Measurements from ENCODE around the gene XRCC1. TPM values are rescaled to one million over a fixed set of nuclear protein-coding genes. Genes with fewer than 3 reads are reported as not detected.

Gene XRCC1
- total and polyA plus RNA-seq, 9 of the 15 experiments (the other 6 are each of a cell fraction or from before 2014, with no cell fraction given), result 1.5 to 36.9 (median 24.9) TPM

DNA sequence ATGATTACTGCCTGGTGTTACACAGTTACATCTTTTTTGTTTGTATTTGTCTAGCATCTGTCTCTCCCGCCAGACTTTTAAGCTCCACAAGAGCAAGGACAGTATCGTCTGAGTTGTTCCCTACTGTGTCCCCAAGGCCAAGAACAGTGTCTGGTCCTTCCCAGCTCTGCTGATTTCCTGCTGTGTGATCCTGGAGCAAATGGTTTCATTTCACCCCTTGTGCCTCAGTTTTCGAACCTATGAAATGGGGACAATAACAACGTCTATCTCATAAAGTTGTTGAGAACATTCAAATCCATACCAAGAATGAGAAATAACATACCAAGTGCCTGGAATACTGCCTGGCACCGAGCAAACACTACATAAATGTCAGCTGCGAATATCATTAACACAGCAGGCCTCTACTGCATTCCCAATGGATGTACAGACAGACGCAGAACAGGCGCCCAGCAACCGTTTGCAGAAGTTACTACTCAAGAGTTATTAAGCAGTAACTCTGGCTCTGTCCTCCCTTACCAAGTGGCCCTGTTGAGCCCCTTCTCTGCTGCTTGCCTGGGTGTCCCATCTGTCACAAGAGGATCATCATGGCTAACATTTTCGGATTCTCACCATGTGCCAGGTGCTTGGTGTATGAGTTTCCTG, 11.4 kb downstream of the XRCC1 start (continued):
- TF ChIP-seq, protein P1, sequence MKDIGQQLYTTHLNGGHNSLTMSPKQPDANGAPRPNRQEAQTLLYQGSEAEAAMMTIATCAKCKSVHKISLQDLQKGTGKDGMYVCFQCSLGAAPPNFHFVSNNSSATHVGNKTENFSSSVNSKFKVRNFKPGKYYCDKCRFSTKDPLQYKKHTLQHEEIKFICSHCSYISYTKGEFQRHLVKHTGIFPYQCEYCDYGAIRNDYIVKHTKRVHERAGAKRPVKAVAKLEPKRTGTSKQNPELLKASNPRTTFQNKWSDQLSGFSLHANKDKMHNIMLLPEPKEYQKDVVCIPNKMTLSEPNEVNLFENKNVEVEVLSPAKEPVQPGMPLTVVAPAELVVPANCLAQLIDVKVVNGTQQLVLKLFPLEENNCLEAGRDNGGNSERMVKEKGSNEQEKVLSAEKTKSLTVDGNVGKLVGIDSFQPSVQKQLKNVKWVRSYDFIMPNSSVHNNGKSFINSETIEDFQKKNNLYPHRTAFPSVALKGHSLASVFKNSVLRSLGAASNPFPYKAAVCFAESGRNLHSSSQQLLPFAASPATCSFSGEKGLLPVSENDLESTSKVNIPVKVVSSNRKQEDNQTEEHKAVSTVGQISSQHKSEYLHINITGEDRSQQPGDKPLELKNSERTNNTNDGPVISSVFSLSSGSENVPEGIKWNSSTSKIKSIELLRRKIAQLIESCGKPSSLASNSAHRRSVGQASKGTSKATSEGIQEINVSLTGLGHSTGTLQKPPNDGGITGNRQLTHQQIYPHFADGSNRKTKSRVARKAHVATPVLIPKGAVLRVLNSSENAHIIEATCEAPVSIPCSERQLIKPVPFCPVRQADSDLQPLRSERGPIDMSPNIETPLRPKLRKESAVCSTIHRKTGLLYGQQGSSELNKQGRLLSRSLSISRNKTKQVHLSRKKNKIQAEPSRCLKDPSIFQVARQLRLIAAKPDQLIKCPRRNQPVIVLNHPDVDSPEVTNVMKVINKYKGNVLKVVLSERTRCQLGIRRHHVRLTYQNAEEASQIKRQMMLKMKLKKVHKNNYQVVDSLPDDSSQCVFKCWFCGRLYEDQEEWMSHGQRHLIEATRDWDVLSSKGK (CRISPR knock-in tag; IDR thresholded peaks at IDR 0.05), result no peak
- TF ChIP-seq CBX5 (IDR thresholded peaks at IDR 0.05; ENCODE audit: borderline replicate concordance, low read depth) (no peak), MECOM (CRISPR knock-in tag; IDR thresholded peaks at IDR 0.05) (no peak), ZNF121 (CRISPR knock-in tag; conservative IDR thresholded peaks at IDR 0.05) (no peak), TRIM24 (IDR thresholded peaks at IDR 0.05) (no peak), CHAMP1 (IDR thresholded peaks at IDR 0.05) (no peak), ETV1 (tag; conservative IDR thresholded peaks at IDR 0.05; ENCODE audit: low read depth) (no peak), ZC3H11A (IDR thresholded peaks at IDR 0.05; ENCODE audit: low read depth, low read length) (no peak), RBM17 (IDR thresholded peaks at IDR 0.05; ENCODE audit: borderline replicate concordance, low read depth, low read length) (no peak), RBM15 (IDR thresholded peaks at IDR 0.05; ENCODE audit: insufficient read depth, low read length) (no peak), ZBTB1 (CRISPR knock-in tag; IDR thresholded peaks at IDR 0.05; ENCODE audit: borderline replicate concordance, low read depth) (no peak), MTA3 (IDR thresholded peaks at IDR 0.05; ENCODE audit: borderline replicate concordance) (no peak), HDAC1 (IDR thresholded peaks at IDR 0.05) (no peak), POU5F1 (IDR thresholded peaks at IDR 0.05; ENCODE audit: borderline replicate concordance, low read depth, low read length, partially characterized antibody) (no peak)
- TF ChIP-seq, protein P2, sequence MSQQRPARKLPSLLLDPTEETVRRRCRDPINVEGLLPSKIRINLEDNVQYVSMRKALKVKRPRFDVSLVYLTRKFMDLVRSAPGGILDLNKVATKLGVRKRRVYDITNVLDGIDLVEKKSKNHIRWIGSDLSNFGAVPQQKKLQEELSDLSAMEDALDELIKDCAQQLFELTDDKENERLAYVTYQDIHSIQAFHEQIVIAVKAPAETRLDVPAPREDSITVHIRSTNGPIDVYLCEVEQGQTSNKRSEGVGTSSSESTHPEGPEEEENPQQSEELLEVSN (IDR thresholded peaks at IDR 0.05; ENCODE audit: borderline replicate concordance in 1 of 2, extremely low read depth in 1 of 2, insufficient read depth in 1 of 2, insufficient read length in 1 of 2, low read depth in 1 of 2, low read length in 1 of 2, poor library complexity in 1 of 2, severe bottlenecking in 1 of 2), result no peak
- TF ChIP-seq, protein P3, sequence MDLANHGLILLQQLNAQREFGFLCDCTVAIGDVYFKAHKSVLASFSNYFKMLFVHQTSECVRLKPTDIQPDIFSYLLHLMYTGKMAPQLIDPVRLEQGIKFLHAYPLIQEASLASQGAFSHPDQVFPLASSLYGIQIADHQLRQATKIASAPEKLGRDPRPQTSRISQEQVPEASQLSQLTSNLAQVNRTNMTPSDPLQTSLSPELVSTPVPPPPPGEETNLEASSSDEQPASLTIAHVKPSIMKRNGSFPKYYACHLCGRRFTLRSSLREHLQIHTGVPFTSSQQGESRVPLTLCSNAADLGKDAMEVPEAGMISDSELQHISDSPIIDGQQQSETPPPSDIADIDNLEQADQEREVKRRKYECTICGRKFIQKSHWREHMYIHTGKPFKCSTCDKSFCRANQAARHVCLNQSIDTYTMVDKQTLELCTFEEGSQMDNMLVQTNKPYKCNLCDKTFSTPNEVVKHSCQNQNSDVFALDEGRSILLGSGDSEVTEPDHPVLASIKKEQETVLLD (IDR thresholded peaks at IDR 0.05), result no peak
- TF ChIP-seq, protein P4, sequence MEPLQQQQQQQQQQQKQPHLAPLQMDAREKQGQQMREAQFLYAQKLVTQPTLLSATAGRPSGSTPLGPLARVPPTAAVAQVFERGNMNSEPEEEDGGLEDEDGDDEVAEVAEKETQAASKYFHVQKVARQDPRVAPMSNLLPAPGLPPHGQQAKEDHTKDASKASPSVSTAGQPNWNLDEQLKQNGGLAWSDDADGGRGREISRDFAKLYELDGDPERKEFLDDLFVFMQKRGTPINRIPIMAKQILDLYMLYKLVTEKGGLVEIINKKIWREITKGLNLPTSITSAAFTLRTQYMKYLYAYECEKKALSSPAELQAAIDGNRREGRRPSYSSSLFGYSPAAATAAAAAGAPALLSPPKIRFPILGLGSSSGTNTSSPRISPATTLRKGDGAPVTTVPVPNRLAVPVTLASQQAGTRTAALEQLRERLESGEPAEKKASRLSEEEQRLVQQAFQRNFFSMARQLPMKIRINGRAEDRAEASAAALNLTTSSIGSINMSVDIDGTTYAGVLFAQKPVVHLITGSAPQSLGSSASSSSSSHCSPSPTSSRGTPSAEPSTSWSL (CRISPR knock-in tag; IDR thresholded peaks at IDR 0.05; ENCODE audit: borderline replicate concordance), result no peak
